ENCODE results near the gene LANCL3.

GRCh38 chrX:37590047-37590446 lies 18.6 kb downstream of the LANCL3 start:
- TF ChIP-seq CTCF (IDR thresholded peaks at IDR 0.05) (no peak), EP300 (IDR thresholded peaks at IDR 0.05) (no peak), POLR2AphosphoS5 (IDR thresholded peaks at IDR 0.05) (no peak), POLR2A (IDR thresholded peaks at IDR 0.05) (no peak)
